Suppressor macrophage treated with lipopolysaccharide for 1 hour (primary cell): ENCODE measurements around the gene COG8.
A peak's percentile ranks its signal among the peaks of the same experiment; 100 is the strongest.

Source experiments
- DNase-seq, 3 donors: peaks; one replicate each; pipeline ENCODE4 v3.0.0-alpha.2; 2020 to 2022

COG8 gene

DNA sequence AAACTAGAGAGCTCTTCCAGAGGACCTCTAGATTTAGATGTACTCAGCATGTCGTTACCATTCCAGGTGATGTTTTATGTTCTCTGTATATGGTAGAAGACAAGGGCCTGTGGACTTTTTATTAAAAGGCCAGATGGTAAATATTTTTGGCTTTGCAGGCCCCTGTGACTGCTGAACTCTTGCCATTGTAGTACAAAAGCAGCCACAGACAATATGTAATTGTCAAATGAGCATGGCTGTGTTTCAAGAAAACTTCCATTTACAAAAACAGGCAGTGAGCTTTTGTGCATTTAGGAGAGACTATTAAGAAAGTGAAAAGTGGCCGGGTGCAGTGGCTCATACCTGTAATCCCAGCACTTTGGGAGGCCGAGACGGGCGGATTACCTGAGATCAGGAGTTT lies 4.8 kb upstream of the COG8 start:
- no peak for DNase-seq

DNA sequence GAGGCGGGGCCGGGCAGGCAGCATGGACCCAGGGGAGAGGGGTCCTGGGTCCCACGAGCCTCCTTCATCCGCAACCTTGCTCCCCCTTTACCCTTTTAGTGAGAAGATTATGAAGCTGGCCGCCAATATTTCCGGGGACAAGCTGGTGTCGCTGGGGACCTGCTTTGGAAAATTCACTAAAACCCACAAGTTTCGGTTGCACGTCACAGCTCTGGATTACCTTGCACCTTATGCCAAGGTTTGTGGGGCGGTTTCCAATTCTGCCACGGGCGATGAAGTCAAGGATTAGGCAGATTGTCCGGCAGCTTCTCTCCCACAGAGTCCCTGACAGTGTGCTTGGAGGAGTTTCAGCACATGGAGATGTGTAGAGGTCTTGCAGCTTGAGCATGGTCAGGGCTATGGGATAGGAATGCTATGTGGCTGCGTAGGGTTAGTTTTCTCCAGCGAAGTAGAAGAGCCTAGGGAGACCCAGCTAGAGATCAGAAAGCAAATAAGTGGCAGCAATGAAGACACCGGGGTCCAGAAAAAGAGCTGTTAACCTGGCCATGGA lies 806 bp upstream of the COG8 start:
- DNase-seq = no peak

DNA sequence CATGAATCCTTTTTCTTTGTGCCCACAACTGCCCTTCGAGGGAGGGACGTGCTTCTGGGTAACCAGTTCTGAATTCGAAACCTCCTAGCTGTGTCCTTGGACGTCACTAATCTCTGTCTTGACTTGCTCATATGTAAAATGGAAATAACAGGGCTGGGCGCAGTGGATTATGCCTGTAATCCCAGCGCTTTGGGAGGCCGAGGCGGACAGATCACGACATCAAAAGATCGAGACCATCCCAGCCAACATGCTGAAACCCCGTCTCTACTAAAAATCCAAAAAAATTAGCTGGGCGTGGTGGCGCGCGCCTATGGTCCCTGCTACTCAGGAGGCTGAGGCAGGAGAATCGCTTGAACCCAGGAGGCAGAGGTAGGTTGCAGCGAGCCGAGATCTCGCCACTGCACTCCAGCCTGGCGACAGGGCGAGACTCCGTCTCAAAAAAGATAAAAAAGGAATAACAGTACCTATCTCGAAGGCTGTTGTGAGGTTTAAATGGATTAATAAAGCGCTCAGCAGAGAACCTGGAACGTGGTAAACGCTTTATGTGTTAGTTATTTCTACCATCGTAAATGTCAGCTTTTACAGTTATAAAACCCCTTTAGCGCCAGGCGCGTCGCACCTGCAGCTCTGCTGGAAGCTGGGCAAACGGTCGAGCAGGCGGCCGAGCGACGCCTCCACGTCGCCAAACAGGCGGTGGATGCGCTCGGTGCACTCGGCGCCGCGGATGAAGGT lies 641 bp downstream of the COG8 start:
- DNase-seq = no peak

DNA sequence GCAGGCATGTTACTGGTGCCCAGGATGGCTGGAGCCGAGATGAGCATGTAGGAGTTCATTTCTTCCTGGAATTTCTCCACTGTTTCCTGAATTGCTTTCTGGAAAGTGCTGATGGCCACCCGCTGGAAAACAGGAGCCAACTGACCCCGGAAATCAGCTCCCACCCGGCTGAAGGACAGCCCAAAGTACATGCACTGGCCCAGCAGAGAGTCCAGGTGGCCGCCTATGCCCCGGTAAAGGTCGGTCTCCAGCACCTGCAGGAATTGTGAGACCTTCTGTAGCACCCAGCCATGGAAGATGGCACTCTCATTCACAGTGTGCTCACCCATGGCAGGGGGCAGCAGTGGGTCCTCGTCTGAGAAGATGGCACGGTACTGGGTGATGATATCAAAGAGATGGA lies 4.7 kb downstream of the COG8 start:
- no peak for DNase-seq

DNA sequence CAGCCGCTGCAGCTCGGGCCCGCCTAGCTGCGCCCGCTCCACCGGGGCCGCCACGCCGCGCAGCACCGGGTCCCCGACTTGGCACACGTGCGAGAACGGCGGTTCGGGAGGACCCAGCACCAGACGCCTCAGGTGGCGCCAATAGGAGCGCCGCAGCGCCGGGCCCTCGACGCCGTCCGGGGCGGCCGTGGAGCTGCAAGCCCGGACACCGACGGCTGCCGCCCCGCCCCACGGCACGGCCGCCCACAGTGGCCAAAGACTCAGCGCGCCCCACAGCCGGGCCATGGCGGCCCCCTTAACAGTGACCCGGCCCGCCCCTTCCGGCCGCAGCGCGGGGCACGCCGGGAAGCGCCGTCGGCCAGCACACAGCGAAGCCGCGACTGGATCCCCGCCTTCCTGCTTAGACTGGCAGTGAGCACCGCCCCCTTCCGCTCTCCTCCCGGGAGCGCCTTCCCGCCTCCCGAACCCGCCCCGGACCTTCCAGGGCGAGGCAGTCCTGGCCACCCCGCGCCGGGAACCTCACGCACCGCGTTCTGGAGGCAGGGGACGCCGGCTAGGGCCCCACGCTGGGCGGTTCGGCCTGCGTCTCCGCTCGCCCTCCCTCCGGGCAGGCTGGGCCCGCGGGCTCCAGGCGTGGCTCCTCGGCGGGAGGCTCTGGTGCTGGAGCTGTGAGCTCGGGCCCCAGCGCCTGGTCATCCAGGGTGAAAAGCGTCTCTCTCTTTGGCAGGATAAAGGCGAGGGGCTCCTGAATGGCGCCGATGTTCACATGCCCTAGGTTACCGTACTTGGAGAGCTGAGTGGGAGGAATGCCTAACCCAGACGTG lies 8.9 kb downstream of the COG8 start, which contains the start of gene PDF:
PDF (minus strand) TSS at position 303 of the 824 bp plus-strand sequence; CDS start at position 285, 18 bp downstream.
- DNase-seq = peak; percentile 93 to 97 (median 95)

DNA sequence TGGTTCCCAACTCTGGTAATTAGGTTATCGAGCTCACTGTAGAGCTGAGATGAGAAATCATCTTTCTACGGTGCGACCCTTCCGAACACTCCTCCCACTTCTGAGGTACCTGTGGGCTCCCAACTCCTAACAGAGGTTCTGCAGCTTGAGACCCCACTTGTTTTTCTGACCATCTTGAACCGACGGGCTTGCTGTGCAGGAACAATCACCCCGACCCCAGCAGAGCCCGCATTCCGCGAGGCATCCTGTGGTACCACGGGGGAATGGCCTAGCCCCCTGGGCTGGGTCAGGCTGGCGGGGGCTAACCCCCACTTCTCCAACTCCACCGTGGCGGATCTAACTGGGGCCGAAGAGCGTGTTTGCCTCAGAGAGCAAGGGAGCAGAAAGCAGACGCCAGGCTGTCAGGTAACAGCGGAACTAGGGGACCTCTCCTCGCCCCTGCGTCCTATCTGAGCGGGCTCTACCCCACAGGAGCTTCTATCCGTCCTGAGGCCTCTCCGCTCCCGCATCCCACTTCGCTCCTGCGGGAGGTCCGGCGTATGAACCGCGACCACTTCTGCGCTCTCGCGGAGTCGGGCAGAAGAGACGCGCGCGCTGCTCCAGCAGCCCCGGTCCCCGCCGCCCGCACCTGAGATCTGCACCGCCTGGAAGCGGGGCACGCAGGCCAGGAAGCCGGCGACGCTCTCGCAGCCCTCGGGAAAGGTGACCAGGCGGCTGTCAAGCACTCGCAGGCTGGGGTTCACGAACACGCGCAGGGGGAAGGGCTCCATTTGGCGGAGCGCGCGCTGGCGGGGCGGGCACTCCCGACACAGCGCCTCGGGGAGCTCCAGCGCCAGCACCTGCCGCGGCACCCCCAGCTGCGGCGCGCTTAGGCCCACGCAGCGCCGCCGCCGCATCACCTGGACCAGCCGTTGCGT lies 9.7 kb downstream of the COG8 start:
- DNase-seq = peak in 2 of 3 donors; percentile 11 to 38

DNA sequence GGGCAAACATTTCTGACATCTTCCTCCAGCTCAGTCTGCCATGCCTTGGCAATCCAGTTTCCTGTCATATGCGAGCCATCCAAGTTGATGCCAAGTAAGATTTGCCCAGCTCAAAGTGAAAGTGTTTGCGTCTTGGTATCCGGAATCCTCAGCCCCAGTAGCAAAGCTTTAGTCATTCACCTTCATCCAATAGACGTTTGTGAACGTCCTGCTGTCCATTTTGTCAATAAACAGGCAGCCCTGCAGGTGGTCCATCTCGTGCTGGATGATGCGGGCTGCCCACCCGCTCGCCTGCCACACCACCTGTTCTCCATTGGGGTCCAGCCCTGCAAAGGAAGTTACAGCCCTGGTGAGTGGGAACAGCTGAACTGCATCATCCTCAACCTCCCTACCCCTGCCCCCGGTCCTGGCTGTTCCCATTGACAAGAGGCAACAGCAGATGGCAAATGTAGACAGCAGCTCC lies 10.5 kb downstream of the COG8 start:
- DNase-seq = no peak

DNA sequence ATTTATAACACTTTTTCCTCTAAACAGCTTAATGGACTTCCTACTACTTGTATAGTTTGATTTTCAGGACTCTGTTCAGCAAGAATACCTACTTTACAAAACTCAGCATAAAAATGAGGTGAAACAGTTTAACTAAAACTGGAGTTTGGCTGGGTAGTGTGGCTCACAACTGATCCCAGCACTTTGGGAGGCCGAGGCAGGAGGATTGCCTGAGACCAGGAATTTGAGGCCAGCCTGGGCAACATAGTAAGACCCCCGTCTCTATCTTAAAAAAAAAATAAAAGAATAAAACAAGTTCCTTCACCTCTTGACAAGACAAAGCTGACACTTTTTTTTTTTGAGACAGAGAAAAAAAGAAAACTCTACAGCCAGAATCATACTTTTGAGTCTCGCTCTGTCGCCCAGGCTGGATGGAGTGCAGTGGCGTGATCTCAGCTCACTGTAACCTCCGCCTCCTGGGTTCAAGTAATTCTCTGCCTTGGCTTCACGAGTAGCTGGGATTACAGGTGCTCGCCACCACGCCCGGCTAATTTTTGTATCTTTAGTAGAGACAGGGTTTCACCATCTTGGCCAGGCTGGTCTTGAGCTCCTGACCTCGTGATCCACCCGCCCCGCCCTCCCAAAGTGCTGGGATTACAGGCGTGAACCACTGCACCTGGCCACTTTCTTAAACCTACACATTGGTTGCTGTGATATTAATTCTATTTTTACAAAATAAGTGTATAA lies 11.6 kb downstream of the COG8 start:
- no peak for DNase-seq

DNA sequence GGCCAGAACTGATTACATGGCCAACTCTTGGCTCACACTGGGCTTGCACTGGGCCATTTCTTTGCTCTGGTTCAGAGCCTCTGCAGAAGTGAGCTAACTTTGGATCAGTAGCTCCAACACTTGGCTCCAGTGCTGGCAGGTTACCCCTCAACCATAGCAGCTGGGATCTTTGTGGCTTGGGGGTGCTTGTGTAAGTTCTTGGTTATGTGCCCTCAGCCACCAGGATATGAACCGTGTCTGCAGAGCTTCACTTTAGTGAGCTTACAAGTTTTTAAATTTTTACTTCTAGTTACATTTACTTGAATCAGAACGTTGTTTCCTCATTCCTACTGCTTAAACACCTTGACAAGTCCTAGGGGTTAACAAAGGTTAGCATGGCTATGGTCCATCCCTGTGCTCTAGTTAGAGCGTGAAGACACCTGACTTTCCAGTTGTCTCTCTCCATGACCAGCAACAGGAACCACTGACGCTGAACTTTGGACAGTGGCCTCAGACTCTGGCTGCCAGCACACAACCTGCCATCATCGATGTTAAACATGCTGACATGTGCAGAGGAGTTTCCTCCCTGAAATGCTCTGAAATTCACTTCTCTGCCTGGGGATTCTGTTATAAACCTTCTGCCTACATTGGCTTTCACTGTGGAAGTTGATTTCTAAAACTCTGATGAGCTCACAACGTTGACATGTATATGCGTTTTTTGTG lies 13.0 kb downstream of the COG8 start:
- no peak for DNase-seq

DNA sequence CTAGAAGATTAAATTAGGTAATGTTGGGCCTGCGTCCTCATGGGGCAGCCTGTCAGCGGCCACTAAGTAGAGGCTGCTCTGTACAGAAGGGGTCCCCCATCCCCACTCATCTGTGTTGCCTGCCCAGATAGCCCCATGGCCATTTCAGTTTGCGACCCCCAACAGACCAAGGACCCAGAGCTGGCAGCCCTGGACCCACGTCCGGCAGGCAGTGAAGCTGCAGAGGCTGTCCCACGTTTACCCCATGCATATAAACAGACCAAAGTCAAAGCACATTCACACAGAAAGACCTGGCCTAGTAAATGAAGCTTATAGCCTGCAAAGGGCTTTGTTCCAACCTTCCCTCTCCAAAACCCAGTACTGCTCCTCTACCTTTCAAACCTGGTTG lies 13.6 kb downstream of the COG8 start:
- no peak for DNase-seq

DNA sequence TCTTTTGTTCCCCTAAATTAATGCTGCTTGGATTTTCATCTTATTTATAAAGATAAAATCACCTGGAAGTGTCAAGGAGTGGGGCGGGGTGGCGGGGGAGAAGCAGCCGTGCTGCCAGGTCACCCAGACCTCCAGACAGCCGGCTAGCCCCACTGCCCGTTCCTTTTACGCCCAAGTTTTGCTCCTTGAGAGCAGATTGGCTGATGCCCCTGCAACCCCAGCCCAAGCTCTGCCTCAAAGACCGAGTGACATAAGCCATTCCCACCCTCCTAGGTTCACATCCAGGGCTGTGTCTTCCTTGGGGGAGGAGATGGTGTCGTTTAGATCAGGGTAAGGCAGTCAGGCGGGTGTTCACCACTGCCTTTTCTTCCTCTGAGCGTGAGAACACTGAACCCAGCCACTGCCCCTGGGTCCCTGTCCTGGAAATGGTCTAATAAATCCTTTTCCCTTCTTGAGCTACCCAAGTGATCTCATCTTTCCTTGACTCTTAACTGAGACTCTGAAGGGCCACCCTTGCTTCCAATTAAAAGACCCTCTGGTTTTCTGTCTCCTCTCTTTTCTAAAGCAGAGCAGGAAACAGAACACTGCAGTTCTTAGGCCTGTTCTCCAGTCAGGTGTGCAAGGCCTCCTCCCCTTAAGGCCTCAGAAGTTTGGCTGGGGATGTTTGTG lies 14.6 kb downstream of the COG8 start:
- no peak for DNase-seq

DNA sequence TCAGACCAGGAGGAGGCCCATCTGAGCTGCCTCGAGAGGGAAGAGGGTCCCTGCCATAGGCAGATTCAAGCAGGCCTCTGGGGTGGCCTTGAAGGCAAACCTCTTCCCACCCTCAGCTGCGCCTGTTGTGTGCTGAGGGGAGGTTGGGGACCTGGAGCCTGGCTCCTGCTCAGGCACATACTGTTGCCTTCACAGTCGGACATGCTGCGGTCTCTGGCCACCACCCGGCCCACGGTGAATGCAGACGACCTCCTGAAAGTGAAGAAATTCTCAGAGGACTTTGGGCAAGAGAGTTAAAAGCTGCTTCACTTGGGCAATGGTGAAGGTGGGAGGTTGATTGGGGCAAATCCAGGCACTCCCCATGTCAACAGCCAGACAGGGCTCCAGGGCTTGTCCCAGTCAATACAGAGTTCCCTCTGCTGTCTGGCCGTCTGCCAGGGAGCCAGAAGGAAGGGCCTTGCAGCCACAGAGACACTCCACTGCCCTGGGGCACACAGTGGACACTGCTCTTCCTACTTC lies 15.3 kb downstream of the COG8 start:
- DNase-seq = peak; percentile 45 to 73 (median 47)

DNA sequence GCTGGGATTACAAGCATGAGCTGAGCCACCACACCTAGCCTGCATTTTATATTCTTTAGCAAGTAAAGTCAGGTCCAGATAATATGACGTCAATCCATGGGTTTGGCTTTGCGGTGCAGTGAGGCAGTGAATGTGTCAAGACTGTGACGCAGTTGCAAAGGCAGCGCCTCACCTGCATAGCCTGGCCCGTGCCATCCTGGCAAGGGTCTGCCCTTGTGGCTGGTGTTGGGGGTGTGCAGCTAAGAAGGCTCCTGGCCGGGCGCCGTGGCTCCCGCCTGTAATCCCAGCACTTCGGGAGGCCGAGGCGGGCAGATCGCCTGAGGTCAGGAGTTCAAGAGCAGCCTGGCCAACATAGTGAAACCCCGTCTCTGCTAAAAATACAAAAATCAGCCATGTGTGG lies 15.9 kb downstream of the COG8 start:
- no peak for DNase-seq

DNA sequence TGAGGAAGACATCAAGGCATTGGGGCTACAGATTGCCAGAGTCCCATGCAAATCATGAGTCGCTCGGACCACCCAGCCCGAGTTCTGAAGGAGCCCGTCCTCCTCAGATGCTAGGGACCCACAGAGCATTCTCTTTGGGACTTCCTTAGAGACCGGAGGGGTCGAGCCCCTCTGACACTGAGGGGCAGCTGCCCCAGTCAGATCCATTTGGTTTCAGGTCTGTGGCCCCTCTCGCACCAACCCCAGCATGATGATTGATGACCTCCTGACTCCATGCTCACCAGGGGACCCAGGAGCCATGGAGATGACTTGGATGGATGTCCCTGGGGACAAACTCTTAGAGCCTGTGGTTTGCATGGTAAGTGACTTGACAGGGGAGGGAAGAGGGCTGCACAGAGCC lies 17.0 kb downstream of the COG8 start:
- DNase-seq = no peak

DNA sequence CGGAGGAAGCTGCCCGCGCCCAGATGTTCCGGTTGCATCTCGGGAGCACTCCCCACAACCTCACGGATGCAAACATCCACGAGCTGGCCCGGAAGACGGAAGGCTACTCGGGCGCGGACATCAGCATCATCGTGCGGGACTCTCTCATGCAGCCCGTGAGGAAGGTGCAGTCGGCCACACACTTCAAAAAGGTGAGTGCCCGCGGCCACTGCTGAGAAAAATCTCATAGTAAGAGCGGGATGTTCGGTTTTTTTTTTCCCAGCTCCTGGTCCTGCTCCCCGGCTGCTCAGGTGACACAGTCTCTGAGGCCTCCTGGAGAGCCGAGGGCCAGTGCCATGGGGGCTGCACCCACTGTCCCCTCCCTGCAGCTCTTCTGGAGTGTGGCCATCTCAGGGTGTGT lies 18.3 kb downstream of the COG8 start:
- DNase-seq = no peak

DNA sequence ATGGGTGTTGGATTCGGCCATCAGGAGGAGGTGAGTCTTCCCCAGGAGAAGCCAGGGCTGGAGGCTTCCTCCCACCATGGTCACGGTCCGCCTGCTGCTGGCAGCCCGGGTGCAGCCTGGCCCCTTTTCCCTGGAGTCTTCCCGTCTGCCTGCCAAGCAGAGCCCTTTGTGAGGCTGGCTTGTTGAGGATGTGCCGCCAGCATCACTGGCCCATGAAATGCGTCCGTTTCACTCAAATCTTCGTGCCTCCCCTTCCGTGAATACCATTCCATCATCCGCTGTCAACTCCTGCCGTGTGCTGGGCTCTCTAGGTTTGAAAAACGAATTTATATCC lies 18.7 kb downstream of the COG8 start:
- DNase-seq = no peak

DNA sequence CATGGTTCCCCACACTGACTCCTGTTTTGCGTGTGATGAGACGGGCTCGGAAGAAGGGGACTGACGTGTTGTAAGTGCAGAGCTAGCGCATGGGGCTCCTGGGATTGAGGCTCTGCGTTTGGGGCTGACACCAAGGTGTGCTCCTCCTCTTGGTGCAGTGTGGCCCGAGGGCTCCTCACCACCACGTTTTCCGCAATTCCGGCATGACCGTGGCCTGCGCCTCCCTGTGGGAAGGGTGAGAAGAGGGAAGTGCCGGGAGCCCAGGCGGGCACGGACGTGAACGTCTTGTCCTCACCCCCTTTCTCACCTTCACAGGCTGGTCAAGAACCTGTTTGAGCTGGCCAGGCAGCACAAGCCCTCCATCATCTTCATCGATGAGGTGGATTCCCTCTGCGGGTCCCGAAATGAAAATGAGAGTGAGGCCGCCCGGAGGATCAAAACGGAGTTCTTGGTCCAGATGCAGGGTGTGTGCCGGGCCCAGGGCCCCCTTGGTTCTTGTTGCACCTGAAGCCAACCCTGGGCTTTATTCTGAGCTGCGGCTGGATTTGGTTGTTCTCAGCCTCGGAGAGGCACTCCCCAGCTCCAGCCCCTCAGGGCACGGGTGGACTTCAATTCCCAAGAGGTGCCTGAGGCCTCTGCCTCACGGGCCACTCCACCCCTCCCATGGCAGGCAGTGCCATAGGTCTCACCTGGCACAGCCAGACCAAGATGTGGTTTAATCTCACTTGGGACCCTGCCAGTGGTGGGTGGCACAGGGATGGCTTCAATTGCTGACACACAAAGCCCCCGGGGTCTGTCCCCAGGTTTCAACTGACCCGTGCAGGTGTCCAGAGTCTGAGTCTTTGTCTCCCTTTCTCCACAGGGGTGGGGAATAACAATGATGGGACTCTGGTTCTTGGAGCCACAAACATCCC lies 19.3 kb downstream of the COG8 start:
- no peak for DNase-seq

DNA sequence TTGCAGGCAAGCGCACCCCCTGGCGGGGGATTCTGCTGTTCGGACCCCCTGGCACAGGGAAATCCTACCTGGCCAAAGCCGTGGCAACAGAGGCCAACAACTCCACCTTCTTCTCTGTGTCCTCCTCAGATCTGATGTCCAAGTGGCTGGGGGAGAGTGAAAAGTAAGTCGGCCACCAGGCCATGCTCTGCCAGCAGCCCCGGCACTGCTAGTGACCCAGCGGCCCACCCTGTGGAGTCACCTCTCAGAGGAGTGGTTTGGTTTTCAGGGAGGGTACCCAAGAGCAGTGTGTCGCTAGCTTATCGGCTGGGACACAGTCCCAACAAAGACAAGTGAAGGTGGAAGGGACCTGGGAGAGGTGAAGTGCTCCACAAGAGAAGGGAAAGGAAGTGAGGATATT lies 20.0 kb downstream of the COG8 start:
- DNase-seq = no peak

DNA sequence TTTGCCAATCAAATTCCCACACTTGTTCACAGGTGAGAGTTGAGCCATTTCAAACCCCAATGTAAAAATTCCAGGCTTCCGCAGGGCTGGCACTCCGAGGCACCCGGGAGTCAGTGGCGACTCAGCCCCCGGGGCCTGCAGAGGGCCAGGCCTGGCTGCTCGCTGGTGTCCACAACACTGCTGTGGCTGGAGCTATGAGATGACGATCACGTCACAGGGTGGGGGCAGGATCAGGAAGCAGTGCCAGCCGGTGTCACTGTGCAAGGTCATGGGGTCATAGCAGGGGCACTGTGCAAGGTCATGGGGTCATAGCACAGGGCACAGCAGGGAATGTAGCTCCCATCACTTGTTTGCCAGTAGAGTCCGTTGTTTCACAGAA lies 20.5 kb downstream of the COG8 start:
- no peak for DNase-seq
